Hippocampal formation (tissue), 2 donors: ENCODE results near the gene UBASH3A.

Source experiments
- DNase-seq, 2 donors: peaks; one replicate each; lab custom pipeline; 2025; lab: John Stamatoyannopoulos, UW

Gene UBASH3A

GRCh38 chr21:42430521-42430920 lies 26.8 kb downstream of the UBASH3A start:
- no peak for DNase-seq

GRCh38 chr21:42431196-42431595 lies 27.5 kb downstream of the UBASH3A start:
- DNase-seq = no peak

- DNase-seq = no peak
These were observed 29.0 kb downstream of the UBASH3A start for GRCh38 chr21:42432695-42433094.

GRCh38 chr21:42433946-42434551 lies 30.3 kb downstream of the UBASH3A start:
- no peak for DNase-seq

- no peak for DNase-seq
These were observed 31.2 kb downstream of the UBASH3A start for GRCh38 chr21:42434884-42435283.

- no peak for DNase-seq
These were observed 31.7 kb downstream of the UBASH3A start for GRCh38 chr21:42435401-42435800.

GRCh38 chr21:42435833-42436232 lies 32.1 kb downstream of the UBASH3A start:
- DNase-seq = no peak

- no peak for DNase-seq
These were observed 33.2 kb downstream of the UBASH3A start for GRCh38 chr21:42436914-42437313.

- DNase-seq = no peak
These were observed 34.1 kb downstream of the UBASH3A start for GRCh38 chr21:42437786-42438185.

GRCh38 chr21:42438316-42439205 lies 34.9 kb downstream of the UBASH3A start:
- DNase-seq = no peak

- no peak for DNase-seq
These were observed 35.8 kb downstream of the UBASH3A start for GRCh38 chr21:42439284-42440186.

GRCh38 chr21:42440187-42440792 lies 36.6 kb downstream of the UBASH3A start:
- no peak for DNase-seq

- DNase-seq = no peak
These were observed 38.3 kb downstream of the UBASH3A start for GRCh38 chr21:42441963-42442362.

GRCh38 chr21:42443181-42443785 lies 39.6 kb downstream of the UBASH3A start:
- no peak for DNase-seq

- DNase-seq = no peak
These were observed 40.4 kb downstream of the UBASH3A start for GRCh38 chr21:42443876-42444744.

- no peak for DNase-seq
These were observed 41.0 kb downstream of the UBASH3A start for GRCh38 chr21:42444745-42445059.

- no peak for DNase-seq
These were observed 41.6 kb downstream of the UBASH3A start for GRCh38 chr21:42445311-42445710.

GRCh38 chr21:42446531-42446930 lies 42.8 kb downstream of the UBASH3A start:
- no peak for DNase-seq

- DNase-seq = no peak
These were observed 43.5 kb downstream of the UBASH3A start for GRCh38 chr21:42447182-42447581.

- no peak for DNase-seq
These were observed 44.0 kb downstream of the UBASH3A start for GRCh38 chr21:42447732-42448131.

GRCh38 chr21:42448686-42449085 lies 45.0 kb downstream of the UBASH3A start:
- DNase-seq = no peak
